A673 (cell line): ENCODE measurements around the gene NFS1.

Experiments used
- EZH2 ChIP-seq: fragments of 200-600 bp; sonication (generic); IDR thresholded peaks from 2 replicates; pipeline ENCODE4 v1.6.1; 2017; ENCODE audit warnings: borderline replicate concordance, low read depth, mild to moderate bottlenecking, mixed read lengths, antibody characterized with exemption, low read length; ENCODE audit not compliant: poor library complexity, severe bottlenecking
- TF ChIP-seq, protein P1 (sequence below): fragments of 300-800, 200-600 bp; sonication (generic); conservative IDR thresholded peaks from 2 replicates; pipeline ENCODE4 v1.5.1; 2017; ENCODE audit warnings: low read depth, mild to moderate bottlenecking, antibody characterized with exemption, low read length, moderate library complexity, mixed read lengths

DNA sequence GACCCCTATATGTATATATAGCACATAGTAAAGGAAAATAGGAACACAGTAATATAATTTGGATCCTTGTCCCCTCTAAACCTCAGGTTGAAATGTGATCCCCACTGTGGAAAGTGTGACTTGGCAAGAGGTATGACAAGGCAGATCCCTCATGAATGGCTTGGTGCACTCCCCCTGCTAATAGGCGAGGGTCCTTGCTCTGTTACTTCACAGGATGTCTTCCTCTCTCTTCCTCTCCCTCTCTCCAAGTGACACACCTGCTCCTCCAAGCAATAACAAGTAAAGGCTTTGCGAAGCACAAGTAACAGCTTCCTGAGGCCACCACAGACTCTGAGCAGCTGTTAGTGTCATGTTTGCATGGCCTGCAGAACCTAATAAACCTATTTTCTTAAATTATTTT is 16.5 kb upstream of the NFS1 start:
- no peak for TF ChIP-seq EZH2
- TF ChIP-seq, protein P1, sequence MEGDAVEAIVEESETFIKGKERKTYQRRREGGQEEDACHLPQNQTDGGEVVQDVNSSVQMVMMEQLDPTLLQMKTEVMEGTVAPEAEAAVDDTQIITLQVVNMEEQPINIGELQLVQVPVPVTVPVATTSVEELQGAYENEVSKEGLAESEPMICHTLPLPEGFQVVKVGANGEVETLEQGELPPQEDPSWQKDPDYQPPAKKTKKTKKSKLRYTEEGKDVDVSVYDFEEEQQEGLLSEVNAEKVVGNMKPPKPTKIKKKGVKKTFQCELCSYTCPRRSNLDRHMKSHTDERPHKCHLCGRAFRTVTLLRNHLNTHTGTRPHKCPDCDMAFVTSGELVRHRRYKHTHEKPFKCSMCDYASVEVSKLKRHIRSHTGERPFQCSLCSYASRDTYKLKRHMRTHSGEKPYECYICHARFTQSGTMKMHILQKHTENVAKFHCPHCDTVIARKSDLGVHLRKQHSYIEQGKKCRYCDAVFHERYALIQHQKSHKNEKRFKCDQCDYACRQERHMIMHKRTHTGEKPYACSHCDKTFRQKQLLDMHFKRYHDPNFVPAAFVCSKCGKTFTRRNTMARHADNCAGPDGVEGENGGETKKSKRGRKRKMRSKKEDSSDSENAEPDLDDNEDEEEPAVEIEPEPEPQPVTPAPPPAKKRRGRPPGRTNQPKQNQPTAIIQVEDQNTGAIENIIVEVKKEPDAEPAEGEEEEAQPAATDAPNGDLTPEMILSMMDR: no peak
